NCI-H187 (cell line): ENCODE results near the gene COL13A1.

Experiments used
- DNase-seq, 2 experiments: peaks; one replicate each; lab custom pipeline; 2025; lab: John Stamatoyannopoulos, UW

COL13A1 gene

GRCh38 chr10:69906425-69906824 is 104.7 kb downstream of the COL13A1 start:
- no peak for DNase-seq

- DNase-seq: no peak
Observed at GRCh38 chr10:69907517-69907916, 105.8 kb downstream of the COL13A1 start.

GRCh38 chr10:69908124-69908523 is 106.4 kb downstream of the COL13A1 start:
- no peak for DNase-seq

GRCh38 chr10:69910561-69910960 is 108.9 kb downstream of the COL13A1 start:
- no peak for DNase-seq

GRCh38 chr10:69911613-69912528 is 110.2 kb downstream of the COL13A1 start:
- no peak for DNase-seq

GRCh38 chr10:69912589-69912988 is 110.9 kb downstream of the COL13A1 start:
- no peak for DNase-seq

GRCh38 chr10:69913606-69914382 is 112.1 kb downstream of the COL13A1 start:
- DNase-seq: no peak

GRCh38 chr10:69914398-69915214 is 112.9 kb downstream of the COL13A1 start:
- DNase-seq: peak; percentile 2 to 25

- no peak for DNase-seq
Observed at GRCh38 chr10:69915215-69915560, 113.5 kb downstream of the COL13A1 start.

- DNase-seq: no peak
Observed at GRCh38 chr10:69916118-69916517, 114.4 kb downstream of the COL13A1 start.

GRCh38 chr10:69918036-69918435 is 116.3 kb downstream of the COL13A1 start:
- no peak for DNase-seq

- DNase-seq: no peak
Observed at GRCh38 chr10:69919250-69919649, 117.5 kb downstream of the COL13A1 start.

- no peak for DNase-seq
Observed at GRCh38 chr10:69925111-69925510, 123.4 kb downstream of the COL13A1 start.

- no peak for DNase-seq
Observed at GRCh38 chr10:69928339-69928738, 126.6 kb downstream of the COL13A1 start.

- no peak for DNase-seq
Observed at GRCh38 chr10:69929575-69929974, 127.9 kb downstream of the COL13A1 start.

GRCh38 chr10:69934768-69935167 is 133.1 kb downstream of the COL13A1 start:
- DNase-seq: no peak

- no peak for DNase-seq
Observed at GRCh38 chr10:69936091-69936490, 134.4 kb downstream of the COL13A1 start.

- no peak for DNase-seq
Observed at GRCh38 chr10:69938541-69938991, 136.9 kb downstream of the COL13A1 start.

- DNase-seq: no peak
Observed at GRCh38 chr10:69939061-69939460, 137.4 kb downstream of the COL13A1 start.

- no peak for DNase-seq
Observed at GRCh38 chr10:69939481-69939880, 137.8 kb downstream of the COL13A1 start.

GRCh38 chr10:69941730-69942129 is 140.0 kb downstream of the COL13A1 start:
- DNase-seq: no peak

- no peak for DNase-seq
Observed at GRCh38 chr10:69943292-69943820, 141.7 kb downstream of the COL13A1 start.
